Cardiac septum (tissue), 1 donor: ENCODE measurements around the gene NDC80. TPM values are rescaled to one million over a fixed set of nuclear protein-coding genes. Genes with fewer than 3 reads are reported as not detected.
"Not testable (repeated sequence)": the region's sequence is repeated elsewhere in the genome, so short reads cannot be mapped to it uniquely, and the experiment has no call there.

Experiments used
- DNase-seq: peaks from one replicate; pipeline ENCODE4 v3.0.0-alpha.2; 2020; ENCODE audit warnings: low spot score
- intact Hi-C: fragments of 100-400 bp; cut with DNase I; formaldehyde crosslinking; loops from one replicate; pipeline ENCODE4 v1.14.0; 2022
- long read RNA-seq: library from polyadenylated mRNA; unstranded; transcript quantifications from one replicate; pipeline ENCODE4 v2.0.0, GENCODE V29; 2021
- total RNA-seq: library from RNA; stranded (reverse); fragmentation: NEBNext Ultra II Directional; extraction: Animal tissue kit (Norgen Biotek cat#: 25700); gene quantifications from one replicate; pipeline ENCODE4 v1.2.1, GENCODE V29; 2021
- donor health status: DM: no; HTN: no; CAD: no.

NDC80 gene
- total RNA-seq, result 0.57 TPM
- long read RNA-seq, partial matches to known transcripts, result 0 of 2 reads
- long read RNA-seq, other reads (novel, unspliced or antisense), result 1 of 2 reads

- peak; percentile 94 for DNase-seq
These were observed at the start of gene NDC80, which contains the start of gene METTL4 for GRCh38 chr18:2571200-2572170. TSS of gene NDC80 (plus strand) at chr18:2571557. CDS start at chr18:2572986, 1,429 bp downstream. TSS of gene METTL4 (minus strand) at chr18:2571505. CDS start at chr18:2567216, 4,289 bp downstream.

GRCh38 chr18:2522112-2522511, 49.2 kb upstream of the NDC80 start:
- no peak for DNase-seq
- intact Hi-C loops, result no loop called here

More at GRCh38 chr18:2571200-2572170, at the start of gene NDC80, which contains the start of gene METTL4:
- intact Hi-C loops, result loop anchor here (5.0 kb wide), 1 partner anchor 86 kb away; the partner anchor contains the start of gene SMCHD1

- DNase-seq, intact Hi-C loops: not testable (repeated sequence)
These were observed 46.6 kb upstream of the NDC80 start for GRCh38 chr18:2524794-2525198.

- intact Hi-C loops, result no loop called here
- no peak for DNase-seq
These were observed 45.0 kb upstream of the NDC80 start for GRCh38 chr18:2526329-2526728.

GRCh38 chr18:2529154-2529553, 42.2 kb upstream of the NDC80 start:
- intact Hi-C loops, result no loop called here
- no peak for DNase-seq

- DNase-seq, result no peak
- intact Hi-C loops, result no loop called here
These were observed 39.6 kb upstream of the NDC80 start for GRCh38 chr18:2531751-2532150.

- DNase-seq, result no peak
- intact Hi-C loops, result no loop called here
These were observed 38.6 kb upstream of the NDC80 start for GRCh38 chr18:2532797-2533196.

- intact Hi-C loops, result no loop called here
- DNase-seq, result no peak
These were observed 36.5 kb upstream of the NDC80 start for GRCh38 chr18:2534906-2535305.

- intact Hi-C loops, result no loop called here
These were observed 35.9 kb upstream of the NDC80 start for GRCh38 chr18:2535419-2535910.

GRCh38 chr18:2536063-2536462, 35.3 kb upstream of the NDC80 start:
- intact Hi-C loops, result no loop called here
- no peak for DNase-seq

More at GRCh38 chr18:2535419-2535910, 35.9 kb upstream of the NDC80 start:
- no peak for DNase-seq

GRCh38 chr18:2536493-2536892, 34.9 kb upstream of the NDC80 start:
- intact Hi-C loops, result no loop called here
- no peak for DNase-seq

- no peak for DNase-seq
- intact Hi-C loops, result no loop called here
These were observed 34.1 kb upstream of the NDC80 start for GRCh38 chr18:2537296-2537695.

- intact Hi-C loops, result no loop called here
- DNase-seq, result no peak
These were observed 33.1 kb upstream of the NDC80 start for GRCh38 chr18:2538236-2538635.

GRCh38 chr18:2538844-2539243, 32.5 kb upstream of the NDC80 start:
- intact Hi-C loops, result no loop called here
- DNase-seq, result no peak

- DNase-seq, result no peak
- intact Hi-C loops, result loop anchor here (5.0 to 10.0 kb wide), 3 partner anchors 203 to 1676 kb away; no protein-coding TSS in a partner anchor
These were observed 30.8 kb upstream of the NDC80 start for GRCh38 chr18:2540575-2540974.

GRCh38 chr18:2541925-2542563, 29.3 kb upstream of the NDC80 start:
- DNase-seq, result not testable (repeated sequence)
- intact Hi-C loops, result loop anchor here (5.0 to 10.0 kb wide), 3 partner anchors 205 to 1677 kb away; no protein-coding TSS in a partner anchor

GRCh38 chr18:2545155-2545554, 26.2 kb upstream of the NDC80 start:
- intact Hi-C loops, result loop anchor here (10.0 kb wide), 1 partner anchor 1680 kb away; no protein-coding TSS in a partner anchor
- no peak for DNase-seq

- intact Hi-C loops, result loop anchor here (10.0 kb wide), 1 partner anchor 1683 kb away; no protein-coding TSS in a partner anchor
- DNase-seq, result no peak
These were observed 23.8 kb upstream of the NDC80 start for GRCh38 chr18:2547477-2548087.

GRCh38 chr18:2549462-2549861, 21.9 kb upstream of the NDC80 start:
- no peak for DNase-seq
- intact Hi-C loops, result loop anchor here (10.0 kb wide), 1 partner anchor 1685 kb away; no protein-coding TSS in a partner anchor
